HG03521 (cell line): Measurements from ENCODE around the gene TCF20.

Source experiments
- ATAC-seq: cut with Tn5 transposase; IDR thresholded peaks from one replicate; pipeline ENCODE4 v1.9.1; 2021; ENCODE audit warnings: mild to moderate bottlenecking, moderate library complexity; ENCODE audit not compliant: unreplicated experiment

Gene TCF20

DNA sequence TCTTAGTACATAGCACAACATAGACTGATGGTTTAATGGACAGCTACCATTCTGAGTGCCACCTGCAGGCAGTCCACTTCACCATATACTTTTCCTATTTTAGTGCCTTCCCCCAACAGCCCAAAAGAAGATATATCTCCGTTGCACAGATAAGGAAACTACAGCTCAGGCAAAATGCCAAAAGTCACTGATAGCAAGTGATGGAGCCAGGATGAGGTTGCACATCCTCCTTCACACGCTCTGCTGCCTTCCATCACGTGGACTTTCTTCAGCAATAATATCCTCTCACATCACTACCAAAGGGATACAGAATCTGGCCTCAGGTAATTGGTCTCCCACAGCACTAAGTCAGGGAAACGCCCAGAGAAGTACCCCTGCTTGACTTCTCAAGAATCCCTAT lies 7.5 kb downstream of the TCF20 start:
- no peak for ATAC-seq

DNA sequence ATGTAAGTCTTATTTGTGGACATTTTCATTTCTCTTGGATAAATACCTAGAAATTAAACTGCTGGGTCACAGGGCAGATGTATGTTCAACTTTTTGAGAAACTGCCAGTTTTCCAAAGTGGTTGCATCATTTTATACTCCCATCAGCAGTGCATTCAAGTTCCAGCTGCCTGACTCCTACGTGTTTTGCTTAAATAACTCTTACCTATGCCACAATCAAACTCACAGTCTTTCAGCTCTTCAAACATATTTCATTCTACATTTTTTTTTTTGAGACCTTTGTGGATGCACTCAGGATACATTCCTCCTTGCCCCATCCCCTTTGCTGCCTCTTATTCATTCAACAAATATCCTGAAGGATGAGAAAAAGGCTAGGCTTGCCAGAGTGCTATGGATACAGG lies 9.2 kb downstream of the TCF20 start:
- ATAC-seq: no peak

DNA sequence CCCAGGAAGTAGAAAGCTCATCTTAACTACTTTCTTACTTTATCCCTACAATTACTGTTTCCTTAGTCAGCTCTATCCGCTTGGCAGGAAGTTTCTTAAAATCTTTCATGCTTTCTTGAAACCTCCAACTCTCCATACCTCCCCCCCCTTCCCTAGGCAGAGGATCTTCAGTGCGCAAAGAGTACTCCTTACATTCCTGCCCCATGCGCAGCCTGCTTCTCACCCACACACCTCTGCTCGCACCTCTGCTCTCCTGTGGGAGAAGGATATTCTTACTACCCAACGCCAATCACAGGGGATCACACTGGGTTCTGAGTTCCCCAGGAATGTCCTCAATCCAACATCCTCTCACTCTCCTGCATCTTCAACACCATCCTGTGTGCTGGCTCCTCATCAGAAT lies 12.3 kb downstream of the TCF20 start:
- ATAC-seq: no peak

DNA sequence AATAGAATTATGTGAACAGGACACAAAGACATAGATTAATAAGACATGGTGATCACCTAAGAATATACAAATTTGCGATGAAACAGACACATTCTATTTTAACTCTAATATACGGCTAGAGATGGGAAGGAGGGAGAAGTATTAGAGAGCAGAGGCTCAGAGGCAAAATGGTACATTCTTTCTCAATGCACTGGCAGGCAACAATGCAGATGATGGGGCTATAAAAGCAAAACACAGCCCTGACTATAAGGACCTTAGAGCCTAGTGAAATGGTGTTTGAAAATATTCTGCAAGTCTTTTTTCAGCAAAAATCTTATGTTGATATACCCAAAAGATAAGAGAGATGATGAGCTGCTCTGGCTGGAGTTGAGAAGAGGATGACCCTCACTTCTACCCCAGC lies 13.1 kb downstream of the TCF20 start:
- ATAC-seq: no peak

DNA sequence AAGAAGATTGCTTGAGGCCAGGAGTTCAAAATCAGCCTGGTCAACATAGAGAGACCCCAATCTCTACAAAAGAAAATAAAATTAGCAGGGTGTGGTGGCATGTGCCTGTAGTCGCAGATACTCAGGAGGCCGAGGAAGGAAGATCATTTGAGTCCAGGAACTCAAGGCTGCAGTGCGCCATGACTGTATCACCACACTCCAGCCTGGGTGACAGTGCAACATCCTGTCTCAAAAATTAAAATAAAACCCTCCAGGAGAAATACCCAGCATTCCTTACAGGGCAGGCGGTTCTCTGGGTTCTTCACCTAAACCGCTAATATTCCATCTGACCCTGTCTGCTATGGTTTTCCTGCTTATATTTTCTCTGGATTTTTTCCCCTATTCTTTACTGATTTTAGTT lies 13.5 kb downstream of the TCF20 start:
- no peak for ATAC-seq

GRCh38 chr22:42256220-42256619 lies 14.2 kb downstream of the TCF20 start:
- ATAC-seq: no peak

GRCh38 chr22:42249831-42250230 lies 20.6 kb downstream of the TCF20 start:
- no peak for ATAC-seq

- no peak for ATAC-seq
Observed at GRCh38 chr22:42248995-42249394, 21.5 kb downstream of the TCF20 start.

DNA sequence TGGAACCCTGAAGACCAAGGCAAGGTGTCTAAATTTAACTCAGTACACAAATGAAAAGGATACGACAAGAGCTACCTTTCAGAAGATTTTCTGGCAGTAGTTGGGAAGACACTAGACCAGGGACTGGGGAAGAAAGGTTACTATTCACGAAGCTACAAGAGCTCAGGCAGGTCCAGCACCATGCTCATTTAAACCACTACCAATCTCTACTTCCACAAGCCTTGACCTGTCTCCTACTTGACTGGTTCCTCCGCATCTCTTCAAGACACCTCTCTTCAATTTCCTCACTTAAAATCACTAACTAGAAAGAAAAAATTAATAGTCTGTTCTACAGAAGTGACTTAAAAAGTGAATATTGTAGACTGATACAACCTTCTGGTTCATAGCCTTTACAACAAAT lies 22.9 kb downstream of the TCF20 start:
- ATAC-seq: no peak

DNA sequence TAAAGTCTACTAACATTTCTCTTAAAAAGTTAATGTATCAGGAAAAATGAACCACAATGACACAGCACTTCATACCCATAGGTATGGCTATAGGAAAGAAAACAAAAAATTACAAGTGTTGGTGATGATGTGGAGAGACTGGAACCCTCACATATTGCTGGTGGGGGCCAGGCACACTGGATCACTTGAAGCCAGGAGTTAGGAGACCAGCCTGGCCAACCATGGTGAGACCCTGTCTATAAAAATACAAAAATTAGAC lies 26.7 kb downstream of the TCF20 start:
- ATAC-seq: no peak

GRCh38 chr22:42236848-42237247 lies 33.6 kb downstream of the TCF20 start:
- no peak for ATAC-seq

DNA sequence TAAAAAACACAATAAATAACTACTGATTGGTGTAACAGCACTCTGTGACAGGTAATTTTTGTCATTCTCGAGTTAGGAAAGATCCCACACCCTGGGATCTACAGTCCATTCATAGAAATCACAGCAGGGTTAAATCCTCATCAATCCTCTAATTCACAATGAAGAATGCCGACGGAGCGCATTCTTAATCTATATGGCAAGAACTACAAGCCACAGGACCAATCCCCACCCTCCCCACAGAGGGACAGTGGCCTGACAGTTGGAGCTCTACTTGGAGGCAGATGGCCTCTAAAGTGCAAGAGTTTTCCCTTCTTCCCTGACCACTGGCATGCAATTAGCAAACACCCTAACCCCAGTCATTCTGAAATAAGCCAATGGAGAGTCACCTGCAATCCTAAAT lies 34.2 kb downstream of the TCF20 start:
- no peak for ATAC-seq

- no peak for ATAC-seq
Observed at GRCh38 chr22:42233879-42234278, 36.6 kb downstream of the TCF20 start.

GRCh38 chr22:42231929-42232328 lies 38.5 kb downstream of the TCF20 start:
- no peak for ATAC-seq

DNA sequence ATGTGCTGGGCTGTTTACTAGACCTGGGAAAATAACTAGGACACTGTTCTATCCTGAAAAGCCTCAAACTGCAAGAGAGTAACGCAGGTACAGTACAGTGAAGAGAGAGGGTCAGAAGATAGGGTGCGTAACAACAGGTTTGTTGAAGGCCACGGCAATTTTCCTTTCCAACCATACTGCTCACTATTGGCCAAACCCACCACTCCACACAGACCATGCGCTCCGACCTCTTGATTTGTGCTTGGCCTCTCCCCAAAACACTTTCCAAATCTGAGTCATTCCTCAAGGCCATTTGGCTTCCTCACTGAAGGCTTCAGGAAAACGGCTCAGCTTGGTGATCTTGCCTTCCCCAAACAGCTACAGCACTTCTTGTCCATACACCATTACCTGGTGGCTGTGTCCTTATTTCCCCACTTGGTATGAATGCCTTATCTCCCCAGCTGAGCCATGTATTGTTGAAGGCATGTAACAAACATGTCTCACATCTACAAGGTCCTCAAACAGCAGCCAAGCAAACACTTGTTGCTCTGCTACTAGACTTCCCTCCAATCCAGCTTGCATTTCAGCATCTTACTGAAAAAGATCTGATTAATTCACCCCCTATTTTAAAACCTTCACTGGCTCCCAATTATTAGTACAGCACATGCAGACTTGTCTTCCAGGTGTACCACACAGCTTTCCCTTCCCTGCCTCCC lies 40.9 kb downstream of the TCF20 start:
- ATAC-seq: no peak

GRCh38 chr22:42228483-42228882 lies 42.0 kb downstream of the TCF20 start:
- ATAC-seq: no peak

DNA sequence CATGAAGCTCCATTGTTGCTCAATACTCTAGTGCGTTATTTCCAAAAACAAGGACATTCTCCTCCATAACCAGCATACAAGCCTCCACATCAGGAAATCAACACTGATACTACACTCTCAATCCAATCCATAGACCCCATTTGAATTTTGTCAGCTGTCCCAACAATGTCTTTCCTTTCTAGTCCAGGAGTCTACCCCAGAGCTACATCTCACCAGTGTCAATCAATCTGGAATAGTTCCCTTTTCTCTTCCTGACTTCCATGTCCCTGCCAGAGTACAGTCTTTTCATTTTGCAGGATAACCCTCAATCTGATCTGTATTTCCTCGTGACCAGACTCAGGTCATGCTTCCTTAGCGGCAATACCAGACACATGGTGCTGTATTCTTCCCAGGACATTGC lies 43.0 kb downstream of the TCF20 start:
- ATAC-seq: no peak

- no peak for ATAC-seq
Observed at GRCh38 chr22:42225841-42226240, 44.6 kb downstream of the TCF20 start.

DNA sequence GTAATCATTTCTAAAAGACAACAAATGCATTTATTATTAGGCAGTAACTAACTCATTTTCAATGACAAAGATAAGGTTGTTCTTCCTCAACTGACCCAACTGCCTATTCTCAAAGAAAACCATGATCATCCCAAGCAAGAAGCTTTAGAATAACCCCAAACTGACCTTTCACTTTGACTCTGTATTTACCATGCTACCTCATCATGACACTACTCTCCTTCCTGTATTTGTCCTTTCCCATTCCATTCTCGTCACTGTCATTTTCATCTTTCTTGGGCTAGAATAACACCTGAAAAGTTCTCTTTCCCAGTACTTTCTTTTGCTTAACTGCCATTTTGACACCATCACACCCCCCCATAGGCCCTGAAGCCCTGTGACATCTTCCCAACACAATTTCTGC lies 48.3 kb downstream of the TCF20 start:
- ATAC-seq: no peak
